Prostate gland (tissue), 2 donors: ENCODE results near the gene LTA4H.

Experiments
- CTCF ChIP-seq, 4 experiments: fragments of 200-600 bp in 2 of 4; fragments of 450-650 bp in 2 of 4; sonication (generic) in 2 of 4; IDR thresholded peaks; 1 replicate in 3 of 4; 2 replicates in 1 of 4; pipeline ENCODE4 v1.5.1; 2016 to 2019; ENCODE audit warnings: antibody characterized with exemption in 4 of 4, mild to moderate bottlenecking in 2 of 4, moderate library complexity in 2 of 4
- POLR2A ChIP-seq: fragments of 450-650 bp; IDR thresholded peaks from one replicate; pipeline ENCODE4 v1.6.1; 2016; ENCODE audit warnings: antibody characterized with exemption, mild to moderate bottlenecking

DNA sequence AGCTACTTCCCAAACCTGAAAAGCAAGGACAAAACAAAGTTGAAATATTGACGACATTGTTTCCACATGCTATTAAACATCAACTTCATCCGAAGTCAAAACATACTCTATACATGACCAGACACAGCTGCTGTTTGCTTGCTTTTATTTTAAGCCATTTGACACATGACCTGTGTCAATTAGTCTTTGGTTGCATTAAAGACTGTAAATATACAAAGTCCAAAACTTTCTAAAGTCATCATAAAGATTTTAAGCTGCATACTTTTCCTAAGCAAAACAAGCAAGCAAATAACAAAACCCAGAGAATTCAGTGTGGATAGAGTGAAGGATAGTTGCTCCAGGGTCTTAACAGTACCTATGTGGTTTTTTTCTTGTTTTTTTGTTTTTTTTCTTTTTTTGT is 61.0 kb downstream of the LTA4H start:
- no peak for TF ChIP-seq CTCF (IDR thresholded peaks at IDR 0.05)
- TF ChIP-seq POLR2A, result no peak
